Stimulated activated naive B cell treated with anti-CD40 and anti-IgM and Interleukin-4, amounts not matched to agents 10 μg/mL and 1 μg/mL and 100 μg/mL, for 72 hours (primary cell): ENCODE data around the gene OGA.

Source experiments
- ATAC-seq, 2 donors: fragments of 150-1000 bp; cut with Tn5 transposase; replicated peaks; 2 replicates each; pipeline ENCODE4 v1.10.0; 2021; ENCODE audit warnings: moderate library complexity in 1 of 2
- DNase-seq: peaks from one replicate; pipeline ENCODE4 v3.0.0; 2021
- H3K27ac Mint-ChIP-seq: one replicate; pipeline ENCODE4 v1.8.0; 2022; ENCODE audit warnings: mild to moderate bottlenecking, mixed read lengths
- H3K27me3 Mint-ChIP-seq, 2 donors: one replicate each; pipeline ENCODE4 v1.8.0; 2022; ENCODE audit warnings: mixed read lengths in 2 of 2
- H3K36me3 Mint-ChIP-seq, 2 donors: one replicate each; pipeline ENCODE4 v1.8.0; 2022; ENCODE audit warnings: mixed read lengths in 2 of 2, mild to moderate bottlenecking in 1 of 2
- H3K4me1 Mint-ChIP-seq, 2 donors: one replicate each; pipeline ENCODE4 v1.8.0; 2022; ENCODE audit warnings: mixed read lengths in 2 of 2, mild to moderate bottlenecking in 1 of 2
- H3K4me3 Mint-ChIP-seq, 2 donors: one replicate each; pipeline ENCODE4 v1.8.0; 2022; ENCODE audit warnings: mild to moderate bottlenecking in 2 of 2, mixed read lengths in 2 of 2, moderate library complexity in 1 of 2
- H3K9me3 Mint-ChIP-seq, 2 donors: one replicate each; pipeline ENCODE4 v1.8.0; 2022; ENCODE audit warnings: mixed read lengths in 2 of 2, mild to moderate bottlenecking in 1 of 2

OGA gene

DNA sequence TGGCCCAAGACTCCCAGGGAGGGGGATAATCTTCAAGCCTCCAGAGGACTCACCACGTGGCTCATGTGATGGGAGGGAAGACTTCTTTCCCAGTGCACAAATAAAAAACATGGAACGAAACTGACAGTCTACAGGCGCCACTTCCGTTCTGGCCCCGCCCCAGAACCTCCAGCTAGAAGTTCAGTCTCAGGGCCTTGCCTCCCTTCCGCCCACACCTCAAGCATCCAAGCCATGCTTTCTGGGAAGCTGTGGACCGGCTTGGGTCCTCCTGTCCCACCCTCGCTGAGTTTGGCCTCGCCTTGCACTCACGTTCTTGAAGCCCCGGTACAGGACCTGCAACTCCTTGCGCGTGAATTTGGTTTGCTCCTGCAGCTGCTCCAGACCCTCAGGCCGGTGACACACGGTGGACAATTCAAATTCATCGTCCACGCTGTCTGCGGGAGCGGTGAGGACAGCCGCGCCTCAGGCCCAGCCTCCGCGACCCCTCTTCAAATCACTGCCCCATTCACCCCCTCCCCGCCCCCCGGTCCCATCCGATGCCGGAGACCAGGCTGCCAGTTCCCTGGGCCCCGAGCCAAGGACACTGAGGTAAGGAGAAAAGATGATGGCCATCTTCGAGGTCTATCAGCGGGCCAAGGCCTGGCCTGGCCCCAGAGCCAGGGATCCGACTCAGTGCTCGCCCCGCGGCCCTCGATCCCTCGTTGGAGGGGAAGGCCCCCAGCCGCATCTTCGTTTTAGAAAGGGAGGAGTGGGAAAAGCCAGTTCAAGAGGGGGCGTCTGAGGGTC lies 10.7 kb upstream of the OGA start:
- Mint-ChIP-seq H3K4me3 (peak overlapping the region in 1 of 2 donors; percentile 97), H3K4me1 (peaks cover 31 to 40% of the 10 kb centered on the region in 2 donors), H3K36me3 (peaks cover 3 to 13% of the 10 kb centered on the region in 2 donors)

DNA sequence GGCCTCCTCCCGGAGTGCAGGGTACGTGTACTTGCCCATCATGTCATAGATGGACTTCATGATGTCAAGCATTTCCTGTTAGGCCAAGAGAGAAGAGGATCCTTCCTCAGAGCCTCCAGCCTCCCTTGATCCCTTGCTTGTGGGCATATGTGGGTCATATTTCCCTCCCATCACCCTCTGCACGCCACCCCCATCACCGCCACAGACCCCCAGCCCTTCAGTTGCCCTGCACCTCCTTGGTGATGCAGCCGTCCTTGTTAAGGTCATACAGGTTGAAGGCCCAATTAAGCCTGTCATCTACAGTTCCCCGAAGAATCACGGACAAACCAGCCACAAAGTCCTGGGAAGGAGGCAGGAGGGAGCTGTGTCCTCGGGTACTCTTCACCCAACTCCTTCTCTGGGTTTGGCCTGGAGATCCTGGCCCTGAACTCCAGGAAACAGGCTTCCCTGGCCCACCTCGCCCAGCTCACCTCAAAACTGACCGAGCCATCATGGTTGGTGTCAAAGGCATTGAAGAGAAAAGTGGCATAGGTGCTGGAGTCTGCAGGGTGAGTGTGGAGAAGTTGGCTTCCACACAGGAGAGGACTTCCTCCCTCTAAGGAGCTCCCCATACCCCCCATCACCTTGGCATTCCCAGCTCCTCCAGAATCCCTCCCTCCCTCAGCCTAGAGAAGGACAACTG lies 9.8 kb upstream of the OGA start:
- DNase-seq, result no peak
- Mint-ChIP-seq H3K27me3 (no peaks in the 10 kb centered on the region), H3K4me1 (peaks cover 26 to 31% of the 10 kb centered on the region in 2 donors), H3K27ac (no peak overlapping the region), H3K36me3 (peaks cover 3 to 13% of the 10 kb centered on the region in 2 donors), H3K9me3 (no peaks in the 10 kb centered on the region), H3K4me3 (no peak overlapping the region)
- ATAC-seq, result no peak

More for the DNA sequence above, 10.7 kb upstream of the OGA start:
- no peaks in the 10 kb centered on the region for H3K27me3 Mint-ChIP-seq
- ATAC-seq (no peak), DNase-seq (no peak)
- no peaks in the 10 kb centered on the region for H3K9me3 Mint-ChIP-seq
- H3K27ac Mint-ChIP-seq, result peak overlapping the region; percentile 56

DNA sequence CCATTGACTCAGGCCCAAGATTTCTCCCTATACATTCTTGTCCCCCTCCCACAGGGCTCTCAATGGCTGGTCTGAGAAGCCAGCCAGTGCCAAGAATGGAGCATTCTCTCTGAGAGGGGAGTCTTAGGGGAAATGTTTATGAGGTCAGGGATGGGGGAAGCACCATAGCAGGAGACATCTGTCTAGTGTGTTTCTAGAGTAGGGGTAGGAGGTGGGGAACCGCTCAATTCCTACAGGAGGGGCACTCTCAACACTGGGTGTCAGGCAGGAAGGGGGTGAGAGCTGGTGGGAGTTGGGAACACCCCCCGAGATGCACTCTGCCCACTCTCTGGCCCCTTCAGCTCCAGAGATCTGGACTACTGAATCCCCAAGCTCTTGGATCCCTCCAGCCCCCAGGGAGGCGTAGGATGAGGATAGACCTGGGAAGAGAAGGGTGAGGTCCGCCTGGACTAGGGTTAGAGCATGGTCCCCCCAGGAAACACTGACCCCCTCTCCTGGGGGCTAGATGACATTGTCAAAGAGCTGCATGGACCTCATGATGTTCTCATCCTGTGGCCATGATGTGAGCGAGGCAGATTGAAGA lies 8.7 kb upstream of the OGA start:
- Mint-ChIP-seq H3K27ac (no peak overlapping the region), H3K4me3 (no peak overlapping the region), H3K36me3 (peaks cover 8 to 19% of the 10 kb centered on the region in 2 donors), H3K4me1 (peaks cover 23 to 27% of the 10 kb centered on the region in 2 donors), H3K27me3 (no peaks in the 10 kb centered on the region), H3K9me3 (no peaks in the 10 kb centered on the region)
- ATAC-seq, result no peak
- DNase-seq, result no peak

DNA sequence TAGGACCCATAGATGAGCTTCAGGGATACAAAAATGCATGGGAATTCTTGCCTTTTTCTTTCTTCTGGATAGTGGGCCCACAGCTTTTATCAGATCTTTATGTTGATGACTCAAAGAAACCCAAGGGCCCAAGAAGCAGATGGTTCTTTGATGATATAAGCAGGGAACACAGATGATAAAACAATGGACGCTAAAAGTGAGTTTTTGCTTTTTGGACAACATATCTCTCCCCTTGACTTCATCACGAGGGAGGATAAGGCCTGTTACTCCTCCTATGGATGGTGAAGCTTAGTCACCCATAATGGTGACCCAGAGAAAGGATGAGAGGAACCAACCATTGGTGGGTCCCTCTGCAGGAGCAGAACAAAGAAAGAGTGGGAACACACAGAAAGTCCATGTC lies 6.5 kb upstream of the OGA start:
- DNase-seq, result no peak
- Mint-ChIP-seq H3K4me1 (peaks cover 6 to 10% of the 10 kb centered on the region in 2 donors), H3K9me3 (no peaks in the 10 kb centered on the region), H3K36me3 (peaks cover 5 to 23% of the 10 kb centered on the region in 2 donors), H3K4me3 (no peak overlapping the region), H3K27me3 (no peaks in the 10 kb centered on the region), H3K27ac (no peak overlapping the region)
- no peak for ATAC-seq

DNA sequence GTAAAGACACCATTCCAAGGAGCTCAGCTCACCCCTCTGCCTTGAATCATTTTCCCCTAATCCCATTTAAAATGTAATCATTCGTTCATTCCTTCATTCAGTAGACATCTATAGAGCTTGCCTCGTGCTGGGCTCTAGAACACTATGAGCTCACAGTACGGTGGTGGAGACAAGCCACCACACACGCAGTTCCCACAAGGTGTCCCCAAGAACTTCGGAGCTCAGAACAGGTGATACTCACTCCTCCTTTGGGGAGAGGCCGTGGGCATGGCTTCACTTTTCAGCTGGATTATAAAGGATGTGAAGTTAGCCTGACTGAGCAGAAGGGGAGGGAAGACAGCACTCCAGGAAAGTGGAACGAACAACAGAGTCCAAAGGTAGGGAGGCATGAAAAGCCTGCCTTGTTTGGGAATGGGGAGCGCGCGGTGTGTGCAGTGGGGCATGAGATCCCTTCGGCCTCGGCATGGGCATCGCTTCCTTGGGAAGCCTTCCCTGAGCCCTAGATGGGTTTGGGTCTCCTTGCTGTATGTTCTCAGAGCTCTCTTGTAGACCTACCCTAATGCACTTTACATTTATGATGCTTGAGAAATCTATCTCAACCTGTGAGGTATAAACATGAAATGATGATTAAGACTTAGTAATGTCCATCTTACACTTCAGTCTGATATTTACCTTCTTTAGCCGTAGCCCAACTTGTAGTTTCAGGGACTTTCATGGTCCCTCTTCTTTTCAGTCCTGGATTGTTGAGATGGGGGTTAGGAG lies 809 bp upstream of the OGA start:
- Mint-ChIP-seq H3K36me3 (peaks cover 19 to 48% of the 10 kb centered on the region in 2 donors), H3K9me3 (no peaks in the 10 kb centered on the region), H3K27me3 (no peaks in the 10 kb centered on the region), H3K27ac (peak overlapping the region; percentile 99), H3K4me1 (peaks cover 20 to 43% of the 10 kb centered on the region in 2 donors), H3K4me3 (peak overlapping the region; percentile 89 to 96)
- no peak for DNase-seq
- peak; percentile 30 to 35 for ATAC-seq

DNA sequence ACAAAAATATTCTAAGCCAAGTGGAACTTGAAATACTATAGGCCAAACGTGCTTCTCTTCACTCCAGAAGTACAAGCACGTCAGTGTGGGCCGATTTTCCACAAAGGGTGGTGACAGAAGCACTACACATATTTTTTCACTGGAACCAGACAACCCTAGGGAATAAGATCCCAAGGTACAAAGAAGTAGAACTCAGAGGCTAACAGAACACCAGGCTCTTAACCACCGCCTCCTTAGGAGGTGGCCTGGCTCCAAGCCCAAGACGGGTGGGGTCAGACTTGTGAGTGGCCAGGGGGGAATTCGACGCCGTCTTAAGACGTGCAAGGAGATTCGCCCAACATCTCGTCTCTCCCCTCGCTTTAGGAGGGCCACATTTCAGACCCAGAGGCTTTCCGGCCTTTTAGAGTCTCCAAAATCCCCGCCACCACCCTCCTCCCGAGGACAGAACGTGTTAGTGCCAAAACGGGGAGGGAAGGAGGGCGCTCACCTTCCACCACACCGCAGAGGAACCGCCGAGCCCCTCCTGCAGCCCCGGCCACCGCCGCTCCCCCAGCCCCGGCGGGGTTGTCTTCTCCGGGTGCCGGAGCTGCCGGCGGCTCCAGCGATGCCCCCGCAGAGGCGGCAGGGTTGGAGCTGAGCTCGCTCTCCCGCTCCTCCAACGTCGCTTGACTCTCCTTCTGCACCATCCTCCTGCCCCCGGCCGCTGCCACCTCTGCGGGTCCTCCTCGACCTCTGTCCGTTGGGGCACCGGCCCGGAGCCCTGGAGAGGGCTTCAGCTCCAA lies 716 bp downstream of the OGA start:
- DNase-seq (peak; percentile 59), ATAC-seq (peak; percentile 10 to 28)
- Mint-ChIP-seq H3K4me1 (peaks cover 25 to 58% of the 10 kb centered on the region in 2 donors), H3K36me3 (peaks cover 19 to 48% of the 10 kb centered on the region in 2 donors), H3K27ac (peak overlapping the region; percentile 99), H3K9me3 (no peaks in the 10 kb centered on the region), H3K4me3 (peak overlapping the region; percentile 89 to 96), H3K27me3 (no peaks in the 10 kb centered on the region)

DNA sequence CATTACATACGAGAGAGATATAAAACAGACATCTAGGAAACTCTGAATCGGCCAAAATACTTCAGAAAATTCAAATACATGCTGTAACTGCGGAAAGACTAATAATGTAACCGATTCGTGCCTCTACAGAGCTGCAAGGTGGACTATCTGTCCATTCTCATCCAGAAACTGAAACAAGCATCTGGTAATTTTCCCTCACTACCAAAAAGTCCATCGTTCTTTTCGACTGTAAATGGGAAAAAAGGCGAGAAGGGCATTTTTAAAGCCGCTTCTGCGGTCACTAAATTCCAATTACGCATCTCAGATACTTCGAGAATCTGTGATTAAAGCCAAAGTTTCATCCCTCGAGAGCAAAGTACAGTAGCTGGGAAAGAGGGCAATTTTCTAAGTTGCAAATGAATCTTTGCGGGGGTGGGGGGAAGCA lies 1.3 kb downstream of the OGA start:
- peaks cover 24 to 59% of the 10 kb centered on the region in 2 donors for H3K4me1 Mint-ChIP-seq
- no peak for DNase-seq
- ATAC-seq, result peak in 1 of 2 donors; percentile 15
- peak overlapping the region; percentile 89 to 96 for H3K4me3 Mint-ChIP-seq
- peak overlapping the region; percentile 99 for H3K27ac Mint-ChIP-seq
- no peaks in the 10 kb centered on the region for H3K9me3 Mint-ChIP-seq
- peaks cover 17 to 47% of the 10 kb centered on the region in 2 donors for H3K36me3 Mint-ChIP-seq
- no peaks in the 10 kb centered on the region for H3K27me3 Mint-ChIP-seq

DNA sequence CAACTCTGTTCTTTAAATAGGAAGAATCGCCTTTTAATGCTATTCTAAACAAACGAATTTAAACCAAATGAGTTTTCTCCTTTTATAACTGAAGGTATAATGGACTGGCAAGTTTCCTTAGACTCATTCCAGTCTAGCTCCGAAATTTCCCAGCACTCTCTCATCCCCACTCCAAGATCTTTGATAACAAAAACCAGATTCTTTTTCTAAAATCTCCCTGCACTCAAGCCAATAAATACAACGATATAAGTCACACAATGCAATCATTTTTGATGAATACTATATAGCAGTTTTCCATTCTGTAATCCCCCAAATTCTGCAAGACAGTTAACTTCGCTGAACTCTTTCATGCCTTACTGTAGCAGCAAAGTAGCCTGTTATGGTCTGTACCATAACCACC lies 1.9 kb downstream of the OGA start:
- Mint-ChIP-seq H3K27me3 (no peaks in the 10 kb centered on the region), H3K9me3 (no peaks in the 10 kb centered on the region), H3K4me3 (peak overlapping the region; percentile 89 to 96), H3K27ac (peak overlapping the region; percentile 99), H3K4me1 (peaks cover 21 to 58% of the 10 kb centered on the region in 2 donors), H3K36me3 (peaks cover 17 to 44% of the 10 kb centered on the region in 2 donors)
- ATAC-seq (no peak), DNase-seq (no peak)

DNA sequence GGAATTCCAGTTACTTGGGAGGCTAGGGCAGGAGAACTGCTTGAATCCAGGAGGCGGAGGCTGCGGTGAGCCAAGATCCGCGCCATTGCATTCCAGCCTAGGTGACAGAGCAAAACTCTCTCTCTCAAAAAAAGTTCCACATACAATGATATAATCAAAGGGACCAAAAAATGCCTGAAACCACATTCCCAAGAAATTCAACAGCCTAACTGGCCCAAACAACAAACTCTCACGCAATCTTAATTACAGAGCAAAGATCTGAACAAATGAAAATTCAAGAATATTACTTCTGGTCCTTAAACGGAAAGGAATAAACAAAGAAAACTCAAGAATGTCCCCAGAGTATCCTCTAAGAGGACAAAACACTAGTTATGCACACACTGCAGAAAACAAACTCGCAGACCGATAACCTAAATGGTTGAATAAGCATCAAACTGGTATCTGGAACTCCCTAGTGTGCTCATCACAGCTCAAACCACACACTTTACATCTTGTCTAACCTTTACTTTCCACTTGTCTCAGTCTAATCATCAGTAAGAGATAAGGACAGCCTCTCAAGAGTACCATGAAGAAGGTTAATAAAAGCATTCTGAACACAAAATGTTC lies 3.7 kb downstream of the OGA start:
- Mint-ChIP-seq H3K9me3 (no peaks in the 10 kb centered on the region), H3K27ac (peak overlapping the region; percentile 99), H3K4me3 (peak overlapping the region; percentile 89 to 96), H3K36me3 (peaks cover 20 to 51% of the 10 kb centered on the region in 2 donors), H3K4me1 (peaks cover 24 to 58% of the 10 kb centered on the region in 2 donors), H3K27me3 (no peaks in the 10 kb centered on the region)
- DNase-seq (no peak), ATAC-seq (peak; percentile 46 to 52)

DNA sequence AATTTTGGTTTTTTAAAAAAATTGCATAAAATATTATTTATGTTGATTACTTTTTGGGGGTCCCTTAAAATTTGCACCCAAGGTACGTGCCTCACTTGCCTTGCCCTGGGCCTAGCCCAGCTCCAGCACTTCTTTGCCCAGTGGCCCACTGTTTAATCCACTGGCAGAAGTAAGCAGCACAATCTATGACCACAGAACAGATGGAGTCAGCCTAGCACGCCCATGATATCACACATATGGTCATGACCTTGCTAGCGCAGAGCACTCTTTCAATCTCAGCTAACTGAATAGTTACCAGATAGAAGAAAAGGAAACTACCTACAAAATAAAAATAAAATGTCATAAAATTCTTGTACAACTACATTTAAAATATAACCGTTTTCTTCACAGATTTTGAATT lies 5.6 kb downstream of the OGA start:
- no peak for ATAC-seq
- H3K4me3 Mint-ChIP-seq, result no peak overlapping the region
- H3K36me3 Mint-ChIP-seq, result peaks cover 18 to 45% of the 10 kb centered on the region in 2 donors
- H3K27ac Mint-ChIP-seq, result no peak overlapping the region
- H3K4me1 Mint-ChIP-seq, result peaks cover 19 to 52% of the 10 kb centered on the region in 2 donors
- H3K27me3 Mint-ChIP-seq, result no peaks in the 10 kb centered on the region
- H3K9me3 Mint-ChIP-seq, result no peaks in the 10 kb centered on the region
- no peak for DNase-seq

DNA sequence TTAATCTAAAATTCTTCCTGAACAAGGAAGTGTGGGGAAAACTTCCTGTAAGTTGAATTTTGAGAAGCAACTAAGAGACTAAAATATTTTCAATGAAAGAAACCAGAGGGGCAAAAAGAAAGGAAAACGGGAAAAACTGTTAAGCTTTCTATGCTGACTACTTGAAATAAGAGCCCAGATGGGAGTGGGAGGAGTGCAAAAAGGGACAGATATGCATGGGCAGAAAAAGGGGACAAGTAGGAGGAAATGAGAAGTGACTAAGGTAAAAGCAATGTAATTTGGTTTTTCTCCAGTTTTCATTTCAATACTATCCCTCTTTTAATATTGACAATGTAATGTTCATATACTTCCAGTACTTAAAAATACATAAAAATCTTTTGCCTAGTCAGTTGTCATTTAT lies 11.1 kb downstream of the OGA start:
- H3K9me3 Mint-ChIP-seq, result no peaks in the 10 kb centered on the region
- H3K27me3 Mint-ChIP-seq, result no peaks in the 10 kb centered on the region
- no peak overlapping the region for H3K27ac Mint-ChIP-seq
- DNase-seq, result no peak
- H3K4me3 Mint-ChIP-seq, result no peak overlapping the region
- peaks cover 4 to 18% of the 10 kb centered on the region in 2 donors for H3K4me1 Mint-ChIP-seq
- H3K36me3 Mint-ChIP-seq, result peaks cover 20 to 23% of the 10 kb centered on the region in 2 donors
- ATAC-seq, result no peak

DNA sequence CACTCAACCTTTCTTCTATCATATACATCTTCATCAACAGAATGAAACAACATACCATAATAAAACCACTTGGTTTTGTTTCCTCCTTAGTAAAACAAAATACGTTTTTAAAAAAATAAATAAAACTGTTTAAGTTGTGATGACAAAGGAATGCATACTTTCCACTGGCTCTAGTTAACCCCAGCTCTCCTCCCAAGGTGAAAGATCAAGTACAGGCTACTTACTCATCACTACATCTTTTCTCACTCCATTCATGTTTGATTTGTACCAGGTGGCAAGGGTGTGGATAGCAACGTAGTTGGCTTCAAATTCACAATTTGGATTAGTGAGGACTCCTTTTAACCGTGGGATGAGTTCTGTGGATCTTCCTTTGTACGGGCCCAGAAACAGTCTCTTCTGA lies 14.7 kb downstream of the OGA start:
- ATAC-seq (no peak), DNase-seq (no peak)
- Mint-ChIP-seq H3K4me1 (peaks cover 9 to 30% of the 10 kb centered on the region in 2 donors), H3K27ac (no peak overlapping the region), H3K36me3 (peaks cover 37 to 41% of the 10 kb centered on the region in 2 donors), H3K27me3 (no peaks in the 10 kb centered on the region), H3K4me3 (no peak overlapping the region), H3K9me3 (no peaks in the 10 kb centered on the region)

DNA sequence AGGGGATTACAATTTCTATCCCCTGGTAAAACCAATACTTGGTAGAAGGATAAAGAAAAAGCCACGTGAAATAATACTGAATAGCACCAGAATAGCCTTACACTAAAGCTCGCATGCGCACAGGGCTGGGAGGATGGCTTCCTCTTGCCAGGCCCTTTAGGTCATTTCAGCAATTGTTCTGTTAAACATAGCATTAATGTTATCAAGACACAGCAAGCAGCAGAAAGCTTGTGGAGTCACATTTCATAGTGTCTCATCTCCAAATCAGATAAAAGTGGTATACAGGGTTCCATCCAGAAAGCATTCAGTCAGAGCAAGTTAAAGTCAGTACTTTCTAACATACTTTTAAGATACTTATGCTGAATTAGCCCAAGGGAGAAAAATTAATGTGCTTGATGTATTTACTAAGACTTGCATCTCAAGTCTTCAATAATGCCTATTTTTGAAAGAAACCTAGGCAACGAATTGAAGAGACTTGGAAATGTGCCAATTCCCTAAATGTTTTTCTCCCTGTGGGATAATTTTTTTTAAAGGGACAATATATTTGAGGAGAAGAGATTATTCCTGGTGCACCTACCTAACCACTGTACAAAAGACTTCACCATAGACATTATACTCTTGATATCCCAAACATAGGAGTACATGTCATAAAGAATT lies 20.7 kb downstream of the OGA start:
- H3K27me3 Mint-ChIP-seq, result no peaks in the 10 kb centered on the region
- H3K36me3 Mint-ChIP-seq, result peaks cover 45 to 55% of the 10 kb centered on the region in 2 donors
- no peak for ATAC-seq
- no peak overlapping the region for H3K4me3 Mint-ChIP-seq
- H3K4me1 Mint-ChIP-seq, result peaks cover 9 to 35% of the 10 kb centered on the region in 2 donors
- no peaks in the 10 kb centered on the region for H3K9me3 Mint-ChIP-seq
- peak overlapping the region; percentile 56 for H3K27ac Mint-ChIP-seq
- no peak for DNase-seq
